Peyer's patch (tissue), 4 donors: ENCODE results near the gene PLA2G6.

ENCODE experiments used
- CTCF ChIP-seq, 6 experiments: fragments of 450-650 bp in 4 of 6; fragments of 200-600 bp in 2 of 6; sonication (generic) in 1 of 6; IDR thresholded peaks; one replicate each; pipeline ENCODE4 v1.5.1; 2017 to 2019; ENCODE audit warnings: antibody characterized with exemption in 6 of 6, mild to moderate bottlenecking in 3 of 6, moderate library complexity in 1 of 6
- POLR2A ChIP-seq, 2 donors: fragments of 450-650 bp; IDR thresholded peaks; one replicate each; pipeline ENCODE4 v1.5.1; 2017; ENCODE audit warnings: antibody characterized with exemption in 2 of 2, mild to moderate bottlenecking in 2 of 2, moderate library complexity in 2 of 2

- TF ChIP-seq CTCF (IDR thresholded peaks at IDR 0.05) (no peak), POLR2A (IDR thresholded peaks at IDR 0.05) (no peak)
Measured at GRCh38 chr22:38087855-38088254, 93.8 kb downstream of the PLA2G6 start.
